Lower leg skin (tissue), 4 donors: ENCODE results near the gene HOXC13. TPM values are rescaled to one million over a fixed set of nuclear protein-coding genes. Genes with fewer than 3 reads are reported as not detected.

Source experiments
- DNase-seq, 2 donors: peaks; one replicate each; pipeline ENCODE4 v3.0.0-alpha.2; 2019; ENCODE audit warnings: low spot score in 2 of 2
- H3K4me3 ChIP-seq: fragments of 200-600 bp; sonication (generic); 2 replicates; pipeline ENCODE4 v1.5.1; 2017; ENCODE audit warnings: mild to moderate bottlenecking, low read depth; ENCODE audit not compliant: poor library complexity, severe bottlenecking
- POLR2A ChIP-seq, 2 donors: fragments of 450-650 bp; IDR thresholded peaks; one replicate each; pipeline ENCODE4 v1.6.1; 2016 to 2017; ENCODE audit warnings: antibody characterized with exemption in 2 of 2, mild to moderate bottlenecking in 1 of 2, moderate library complexity in 1 of 2
- WGBS, 2 donors: methylation state at CpG; one replicate each; pipeline ENCODE4 v1.1.5; 2018; 5-methylcytosine and 5-hydroxymethylcytosine counted together
- intact Hi-C: fragments of 100-400 bp; cut with DNase I; formaldehyde crosslinking; loops from one replicate; pipeline ENCODE4 v1.15.0; 2023; ENCODE audit warnings: low total_unique reads
- total RNA-seq, 4 donors: library from RNA; depleted of rRNA; stranded (reverse); fragments of >200 nt; gene quantifications; one replicate each; pipeline ENCODE4 v1.1.0, GENCODE V29; 2016
- TF ChIP-seq, protein P1 (sequence below), 3 donors: fragments of 450-650 bp; IDR thresholded peaks; one replicate each; pipeline ENCODE4 v1.5.1; 2016; ENCODE audit warnings: antibody characterized with exemption in 3 of 3, mild to moderate bottlenecking in 3 of 3, moderate library complexity in 2 of 3

Gene HOXC13
- total RNA-seq, 4 donors from 2014 or later, result 9.8 to 14.9 (median 11.2) TPM

DNA sequence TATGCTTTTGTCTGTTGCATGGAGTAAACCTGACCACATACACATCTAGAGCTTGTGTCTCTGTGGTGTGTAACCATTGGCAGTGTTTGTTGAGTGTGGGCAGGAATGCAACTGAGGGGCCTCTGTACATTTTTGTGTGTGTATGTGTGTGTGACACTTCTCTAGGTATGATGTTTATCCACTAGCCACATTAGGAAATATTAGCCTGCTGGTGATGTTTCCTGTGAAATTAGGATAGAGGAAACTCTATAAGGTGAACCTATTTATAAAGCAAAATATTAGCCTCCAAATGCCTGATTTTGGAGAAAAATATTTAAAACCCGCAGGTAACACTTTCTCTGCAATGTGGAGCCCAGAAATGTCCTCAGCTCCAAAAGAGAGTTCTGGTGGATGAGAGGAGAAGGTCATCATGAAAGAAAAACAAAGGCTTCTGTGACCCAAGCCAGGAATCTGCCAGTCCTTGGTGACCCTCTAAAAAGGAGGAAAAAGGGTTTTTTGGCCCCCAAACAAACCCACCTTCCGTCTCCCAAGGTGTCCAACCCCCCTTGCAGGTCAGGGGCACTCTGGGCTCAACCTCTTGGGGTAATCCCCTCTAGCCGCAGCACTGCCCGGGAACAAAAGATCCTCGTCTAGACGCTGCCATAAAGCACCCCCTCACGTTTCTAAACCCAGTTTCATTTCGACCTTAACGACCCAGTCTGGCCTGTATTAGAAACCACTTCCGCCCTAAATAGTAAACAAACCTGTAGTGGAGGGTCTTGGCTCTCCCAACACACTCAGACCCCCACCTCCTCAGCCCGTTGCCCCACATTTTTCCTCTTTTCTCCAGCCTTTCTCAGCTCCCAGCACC is 39.2 kb downstream of the HOXC13 start:
- DNase-seq, result no peak
- WGBS, 2 donors, result 18 to 26% methylated on average over 11 of the region's 11 CpGs
- TF ChIP-seq POLR2A (IDR thresholded peaks at IDR 0.05), result no peak
- TF ChIP-seq, protein P1, sequence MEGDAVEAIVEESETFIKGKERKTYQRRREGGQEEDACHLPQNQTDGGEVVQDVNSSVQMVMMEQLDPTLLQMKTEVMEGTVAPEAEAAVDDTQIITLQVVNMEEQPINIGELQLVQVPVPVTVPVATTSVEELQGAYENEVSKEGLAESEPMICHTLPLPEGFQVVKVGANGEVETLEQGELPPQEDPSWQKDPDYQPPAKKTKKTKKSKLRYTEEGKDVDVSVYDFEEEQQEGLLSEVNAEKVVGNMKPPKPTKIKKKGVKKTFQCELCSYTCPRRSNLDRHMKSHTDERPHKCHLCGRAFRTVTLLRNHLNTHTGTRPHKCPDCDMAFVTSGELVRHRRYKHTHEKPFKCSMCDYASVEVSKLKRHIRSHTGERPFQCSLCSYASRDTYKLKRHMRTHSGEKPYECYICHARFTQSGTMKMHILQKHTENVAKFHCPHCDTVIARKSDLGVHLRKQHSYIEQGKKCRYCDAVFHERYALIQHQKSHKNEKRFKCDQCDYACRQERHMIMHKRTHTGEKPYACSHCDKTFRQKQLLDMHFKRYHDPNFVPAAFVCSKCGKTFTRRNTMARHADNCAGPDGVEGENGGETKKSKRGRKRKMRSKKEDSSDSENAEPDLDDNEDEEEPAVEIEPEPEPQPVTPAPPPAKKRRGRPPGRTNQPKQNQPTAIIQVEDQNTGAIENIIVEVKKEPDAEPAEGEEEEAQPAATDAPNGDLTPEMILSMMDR (IDR thresholded peaks at IDR 0.05), result no peak
- no peak overlapping the region for H3K4me3 ChIP-seq
- intact Hi-C loops, result no loop called here

DNA sequence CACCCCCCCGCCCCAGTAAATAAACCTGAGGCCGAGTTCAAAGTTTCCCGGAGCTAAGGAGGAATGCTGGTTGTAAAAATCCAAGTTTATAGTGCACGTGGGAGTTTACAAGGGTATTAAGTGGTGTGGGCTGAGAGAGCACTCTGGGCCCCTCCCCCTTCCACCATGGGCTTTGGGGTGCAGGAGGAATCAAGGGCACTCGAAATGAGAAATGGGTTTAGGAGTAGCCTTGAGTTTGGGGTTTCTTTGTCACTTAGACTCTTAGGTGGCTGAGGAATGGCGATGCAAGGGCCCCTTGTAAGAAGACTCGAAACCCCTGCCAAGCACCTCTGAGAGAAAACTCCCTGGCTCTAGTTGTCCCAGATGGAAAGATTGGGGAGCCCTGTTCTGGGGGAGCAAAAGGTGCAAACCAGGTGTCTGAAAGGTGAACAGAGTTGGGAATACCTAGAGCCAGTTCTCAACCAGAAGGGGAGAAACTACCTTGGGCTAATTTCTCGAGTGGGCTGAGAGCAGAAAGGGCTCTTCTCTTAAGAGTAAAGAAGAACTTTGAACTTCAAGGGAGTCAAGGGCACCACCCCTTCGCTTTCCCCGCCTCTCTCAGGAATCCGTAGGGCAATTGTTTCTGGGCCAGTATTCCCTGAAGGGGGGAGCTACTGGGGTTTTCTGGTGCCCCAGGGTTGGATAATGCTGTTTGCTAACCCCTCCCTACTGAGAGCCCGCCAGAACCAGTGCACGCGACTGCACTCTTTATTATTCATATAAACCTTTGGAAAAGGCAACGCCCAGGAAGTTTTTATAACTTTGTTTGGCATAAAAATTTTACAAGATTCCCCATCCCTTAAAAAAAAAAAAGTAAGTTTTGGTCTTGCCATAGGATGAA is 40.1 kb downstream of the HOXC13 start:
- peak; percentile 88 to 94 for DNase-seq
- no peak for TF ChIP-seq POLR2A (IDR thresholded peaks at IDR 0.05)
- TF ChIP-seq, protein P1 (IDR thresholded peaks at IDR 0.05), result no peak
- intact Hi-C loops, result no loop called here
- WGBS, 2 donors, result 11 to 20% methylated on average over 15 of the region's 15 CpGs
- no peak overlapping the region for H3K4me3 ChIP-seq

DNA sequence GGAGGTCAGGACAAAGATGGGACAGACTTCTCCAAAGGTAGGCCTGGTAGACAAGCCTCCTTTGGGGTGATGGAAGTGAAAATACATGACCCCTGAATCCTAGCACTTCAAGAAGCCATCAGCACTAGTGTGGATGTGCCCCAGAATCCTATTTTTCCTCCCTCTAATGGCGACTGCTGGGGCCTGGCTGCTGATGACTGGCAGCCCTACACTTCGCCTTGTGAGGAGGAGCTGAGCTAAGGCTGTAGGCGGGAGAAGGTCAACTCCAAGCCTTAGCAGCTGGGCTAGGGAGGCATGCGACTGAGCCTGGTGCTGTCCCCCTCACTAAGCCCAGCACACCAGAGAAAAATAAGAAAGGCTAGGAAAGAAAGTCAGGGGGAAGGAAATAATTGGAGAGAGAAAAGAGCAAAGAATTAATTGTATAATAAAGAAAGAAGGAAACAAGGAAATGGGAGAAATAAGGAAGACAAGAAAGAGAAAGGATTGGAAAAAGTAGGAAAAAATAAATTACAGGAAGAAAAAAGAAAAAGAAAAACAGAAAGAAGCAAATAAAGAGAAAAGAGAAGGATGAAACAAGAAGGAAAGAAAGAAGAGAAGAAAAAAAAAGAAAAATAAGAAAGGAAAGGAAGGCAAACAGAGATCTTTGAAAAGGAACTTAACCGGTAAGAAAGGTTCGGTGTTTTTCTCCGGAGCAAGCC is 41.6 kb downstream of the HOXC13 start:
- no peak overlapping the region for H3K4me3 ChIP-seq
- TF ChIP-seq POLR2A (IDR thresholded peaks at IDR 0.05), result no peak
- no peak for DNase-seq
- WGBS, 2 donors, result 11 to 27% methylated on average over 6 to 7 of the region's 7 CpGs
- intact Hi-C loops, result no loop called here

DNA sequence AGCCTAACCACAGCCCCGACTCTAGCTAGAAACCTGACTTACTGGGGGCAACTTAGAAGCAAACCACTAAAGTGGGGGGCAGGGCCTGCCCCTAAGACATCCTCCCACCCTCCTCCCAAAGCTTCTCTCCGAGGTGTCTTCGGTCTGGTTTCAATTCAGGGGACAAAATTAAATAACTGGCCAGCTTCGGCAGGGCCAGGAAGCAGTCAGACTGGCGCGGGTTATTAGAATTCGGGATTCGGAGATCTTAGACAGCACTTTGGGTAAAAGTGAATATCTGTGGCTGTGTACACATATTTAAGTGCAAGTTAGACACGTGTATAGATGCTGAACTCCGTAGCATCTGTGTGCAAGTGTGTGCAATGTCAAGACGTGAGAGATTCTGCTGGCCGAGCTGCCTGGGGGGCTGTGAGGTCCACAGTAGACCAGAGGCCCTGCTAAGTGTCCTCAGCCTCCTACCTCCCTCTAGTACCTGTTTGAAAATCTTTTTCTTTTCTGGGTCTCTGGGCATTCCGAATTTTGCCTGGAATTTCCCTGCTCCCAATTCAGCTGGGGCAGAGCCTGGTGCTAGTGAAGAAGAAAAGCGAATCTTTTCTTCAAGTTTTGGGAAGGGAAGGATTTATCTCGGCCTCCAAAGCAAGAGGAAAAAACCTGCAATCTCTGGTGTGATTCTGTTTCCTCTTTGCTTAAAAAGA is 42.3 kb downstream of the HOXC13 start:
- no peak overlapping the region for H3K4me3 ChIP-seq
- TF ChIP-seq, protein P1 (IDR thresholded peaks at IDR 0.05), result no peak
- TF ChIP-seq POLR2A (IDR thresholded peaks at IDR 0.05), result no peak
- no peak for DNase-seq
- WGBS, 2 donors, result 17 to 22% methylated on average over 15 of the region's 15 CpGs
- intact Hi-C loops, result no loop called here

DNA sequence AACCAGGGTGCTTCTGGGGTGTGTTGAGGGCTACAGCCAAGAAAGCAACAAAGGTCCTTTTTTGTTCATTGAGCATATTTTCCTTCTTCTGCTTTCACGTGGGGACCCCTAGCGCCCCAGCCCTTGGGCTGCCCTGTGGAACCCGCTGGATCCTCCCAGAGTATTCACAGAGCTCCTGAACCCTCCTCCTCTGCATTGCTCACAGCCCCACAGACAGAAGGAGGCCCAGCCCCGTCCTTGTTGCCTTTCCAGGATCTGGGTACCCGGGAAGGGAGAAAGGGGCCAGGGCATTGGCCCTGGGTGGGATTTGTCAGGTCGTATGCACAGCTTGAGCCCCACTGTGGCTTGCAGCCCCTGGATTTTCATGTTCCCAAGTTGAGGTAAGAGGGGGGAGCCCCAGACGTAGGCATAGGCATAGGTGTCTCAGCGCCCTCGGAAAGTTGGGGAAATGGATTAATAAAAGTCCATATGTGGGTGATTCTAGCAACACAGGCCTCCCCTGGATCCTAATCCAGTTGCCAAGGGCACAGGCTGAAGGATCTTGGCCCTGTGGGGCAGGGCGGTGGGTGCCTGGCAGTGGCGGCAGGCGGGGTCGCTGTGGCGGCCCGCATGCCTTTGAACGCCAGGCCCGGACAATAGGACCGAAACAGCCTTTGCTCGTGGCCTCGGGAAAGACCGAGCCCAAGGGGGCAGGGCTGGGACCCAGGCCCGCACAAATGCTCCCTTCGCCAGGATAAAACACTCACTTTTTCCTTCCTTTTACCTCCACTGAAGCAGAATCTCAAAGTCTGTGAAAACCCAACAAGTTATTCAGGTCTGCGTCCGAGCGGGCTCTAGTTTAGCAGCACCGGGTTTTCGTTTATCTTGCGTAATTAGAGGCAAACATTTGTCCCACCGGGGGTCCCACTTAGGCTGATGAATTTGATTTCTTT is 43.3 kb downstream of the HOXC13 start:
- whole genome bisulfite sequencing, 2 donors, result 10 to 13% methylated on average over 30 of the region's 30 CpGs
- no peak for TF ChIP-seq POLR2A (IDR thresholded peaks at IDR 0.05)
- TF ChIP-seq, protein P1 (IDR thresholded peaks at IDR 0.05), result no peak
- DNase-seq, result no peak
- H3K4me3 ChIP-seq, result peak overlapping the region; percentile 10
- intact Hi-C loops, result no loop called here
